GM19438 (cell line): ENCODE measurements around the gene PARD3.
A peak's percentile ranks its signal among the peaks of the same experiment; 100 is the strongest.

ENCODE experiments used
- ATAC-seq: cut with Tn5 transposase; IDR thresholded peaks from one replicate; pipeline ENCODE4 v1.9.1; 2021; ENCODE audit warnings: low read depth; ENCODE audit not compliant: unreplicated experiment

Gene PARD3

GRCh38 chr10:34137955-34138354 lies 677.1 kb downstream of the PARD3 start:
- no peak for ATAC-seq

- ATAC-seq: no peak
Measured at GRCh38 chr10:34137201-34137600, 677.9 kb downstream of the PARD3 start.

DNA sequence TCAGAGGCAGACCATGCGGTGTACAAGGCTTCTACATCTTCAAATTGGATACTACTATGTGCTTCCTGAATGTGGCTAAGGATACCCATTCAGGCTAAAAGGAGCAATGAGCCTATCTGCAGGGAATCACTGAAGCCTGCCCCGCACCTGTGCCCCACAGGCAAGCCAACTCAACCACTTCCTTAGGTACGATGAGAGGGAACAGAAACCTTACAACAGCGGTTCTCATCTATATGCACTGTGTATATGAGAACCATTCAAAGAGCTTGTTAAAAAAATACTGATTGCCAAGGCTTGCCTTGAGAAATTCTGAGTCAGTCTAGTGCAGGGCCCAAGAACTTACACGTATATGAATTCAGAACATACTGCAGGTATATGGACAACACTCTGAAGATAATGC lies 679.6 kb downstream of the PARD3 start:
- peak; percentile 94 for ATAC-seq

DNA sequence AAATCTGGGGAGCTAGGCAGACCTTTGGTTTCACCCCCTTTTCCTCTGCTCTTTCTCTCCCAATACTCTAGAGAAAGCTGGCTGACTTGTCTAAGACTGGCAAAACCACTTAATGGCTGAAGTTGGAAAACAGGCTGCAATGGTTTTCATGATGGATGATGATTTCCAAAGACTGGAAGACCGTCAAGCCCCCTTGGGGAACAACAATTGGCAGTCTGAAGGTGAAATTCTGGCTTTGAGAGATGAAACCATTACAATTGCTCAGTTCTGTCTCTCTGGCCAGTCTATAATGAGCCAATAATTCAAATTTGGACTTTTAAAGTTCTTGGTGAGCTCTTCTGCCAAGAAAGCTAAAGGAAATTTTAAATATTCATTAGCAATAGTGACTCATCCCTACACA lies 680.5 kb downstream of the PARD3 start:
- ATAC-seq: no peak

DNA sequence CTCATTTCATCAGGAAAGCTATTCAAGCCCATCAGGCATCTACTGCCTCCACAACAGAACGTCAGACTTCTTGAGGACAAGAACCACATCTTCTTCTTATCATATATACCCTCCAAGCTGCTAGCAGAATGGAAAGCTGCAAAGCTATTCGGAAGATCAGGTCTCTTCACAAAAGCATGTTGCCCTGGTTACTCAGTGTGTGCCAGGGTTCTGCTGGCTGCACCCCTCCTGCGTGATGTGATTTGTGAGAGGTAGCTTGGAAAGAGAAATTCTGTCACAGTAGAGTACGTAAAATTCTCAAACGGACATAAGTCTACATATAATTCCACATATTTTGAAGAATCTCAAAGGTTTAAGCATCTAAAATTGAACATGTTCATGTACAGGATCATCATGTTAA lies 681.7 kb downstream of the PARD3 start:
- ATAC-seq: no peak

DNA sequence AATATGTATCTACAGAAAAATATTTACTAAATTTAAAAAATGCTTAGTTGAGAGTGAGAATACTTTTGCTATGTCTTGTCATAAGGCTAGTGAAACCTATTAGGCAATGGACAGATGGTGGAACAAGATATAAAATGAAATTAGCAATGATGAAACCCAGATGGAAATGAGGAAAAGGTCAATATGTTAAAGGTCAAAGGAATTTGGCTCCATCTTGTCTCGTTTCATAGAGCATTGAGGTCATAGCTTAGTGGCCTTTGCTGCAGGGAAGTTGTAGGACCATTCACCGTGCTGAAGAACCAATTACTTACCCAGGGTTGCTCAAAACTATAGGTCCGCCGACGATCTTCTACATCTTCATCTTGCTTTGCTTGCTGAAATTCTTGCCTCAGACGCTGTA lies 683.9 kb downstream of the PARD3 start:
- no peak for ATAC-seq

- no peak for ATAC-seq
Measured at GRCh38 chr10:34127676-34128075, 687.4 kb downstream of the PARD3 start.

DNA sequence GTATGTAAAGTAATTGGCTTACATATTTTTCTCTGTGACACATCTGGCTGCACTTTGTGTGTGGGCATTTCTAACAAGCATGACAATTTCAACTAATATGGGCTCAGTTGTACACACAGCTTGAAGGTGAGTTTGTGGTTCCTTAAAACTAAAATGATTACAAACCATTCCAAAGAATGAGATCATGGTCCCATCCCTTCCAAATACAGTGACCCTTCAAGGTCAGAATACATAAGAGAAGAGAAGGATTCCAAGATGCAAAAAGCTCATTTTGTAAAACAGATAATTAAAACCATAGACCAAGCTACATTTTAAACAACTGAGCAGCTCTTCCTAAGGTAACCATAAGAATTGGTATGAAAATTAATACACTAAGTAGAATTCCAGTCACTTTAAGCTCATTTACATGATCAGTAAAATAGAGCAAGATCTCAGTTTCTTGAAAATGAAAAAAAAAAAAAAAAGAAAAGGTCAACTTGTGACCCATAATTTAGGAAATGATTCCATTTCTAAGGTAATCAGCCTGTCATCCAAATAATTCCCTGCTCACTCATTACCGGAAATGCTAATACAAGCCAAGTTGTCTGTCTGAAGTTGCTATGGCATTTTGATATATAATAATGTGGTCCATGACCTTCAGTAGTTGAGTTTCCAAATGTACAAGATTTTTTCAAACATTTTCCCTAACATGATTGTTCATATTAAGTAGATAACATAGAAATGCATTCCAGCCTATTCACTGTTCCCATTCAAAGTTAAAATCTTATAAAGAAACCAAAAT lies 688.5 kb downstream of the PARD3 start:
- no peak for ATAC-seq

GRCh38 chr10:34125702-34126101 lies 689.4 kb downstream of the PARD3 start:
- ATAC-seq: no peak

DNA sequence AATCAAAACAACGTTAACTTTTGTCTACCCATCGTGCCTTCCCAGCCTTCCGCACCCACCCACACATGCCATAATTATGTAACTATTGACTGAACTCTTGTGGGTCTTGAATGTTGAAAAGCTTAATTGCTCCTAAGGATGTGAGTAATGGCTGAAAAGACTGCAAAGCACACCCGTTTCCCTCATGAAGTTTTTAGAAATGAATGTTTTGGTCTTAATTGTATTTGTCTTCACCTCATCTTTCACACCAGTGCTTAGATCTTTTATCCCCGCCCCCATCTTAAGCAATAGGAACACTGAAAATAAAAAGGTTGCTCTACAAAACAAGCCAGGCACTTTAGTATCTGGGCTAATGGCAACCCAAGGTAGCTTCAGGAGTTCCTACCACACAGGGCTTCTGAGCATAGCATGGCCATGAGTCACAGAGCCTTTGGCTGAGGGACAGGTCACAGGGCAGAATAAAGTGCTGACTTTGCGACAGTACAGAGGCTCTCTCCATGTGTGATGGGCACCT lies 690.5 kb downstream of the PARD3 start:
- no peak for ATAC-seq

DNA sequence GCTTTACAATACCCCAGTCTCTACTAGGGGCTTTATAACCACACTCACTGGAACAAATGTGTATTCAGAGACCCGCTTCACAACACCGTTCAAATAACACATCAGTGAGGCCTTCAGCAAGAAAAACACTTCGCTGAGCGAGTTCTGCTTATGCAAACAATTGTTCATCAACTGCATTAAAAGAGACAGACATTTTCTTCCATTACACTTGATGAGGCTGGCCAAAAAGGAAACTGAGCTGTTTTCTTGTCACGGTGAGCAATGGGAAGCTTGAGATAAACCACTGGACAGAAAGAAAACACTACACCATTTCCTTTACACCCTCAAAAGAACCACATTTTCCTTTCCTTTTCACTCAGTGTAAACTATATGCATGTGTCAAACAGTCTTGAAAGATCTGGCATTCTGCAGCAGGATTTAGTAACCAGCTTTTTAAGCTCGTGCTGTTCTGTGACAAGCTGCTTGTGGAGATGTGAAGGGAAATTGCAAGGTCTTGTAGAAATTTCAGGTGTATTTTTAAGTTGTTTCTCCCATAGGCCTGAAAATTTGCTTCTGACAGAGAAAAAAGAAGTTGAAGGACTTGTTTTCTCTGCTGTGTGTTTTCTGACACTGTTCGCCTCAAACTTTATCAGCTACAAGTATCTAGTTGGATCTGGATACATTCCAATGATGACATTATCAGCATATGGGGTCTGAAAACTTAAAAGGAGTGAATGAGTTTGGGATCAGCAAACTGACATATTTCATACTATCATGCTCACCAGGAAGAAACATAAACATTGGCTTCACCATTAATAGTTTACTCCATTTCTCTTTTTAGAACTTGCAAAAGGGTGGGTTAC lies 693.1 kb downstream of the PARD3 start:
- ATAC-seq: no peak

GRCh38 chr10:34121125-34121753 lies 693.9 kb downstream of the PARD3 start:
- ATAC-seq: no peak

- no peak for ATAC-seq
Measured at GRCh38 chr10:34119456-34119855, 695.6 kb downstream of the PARD3 start.

DNA sequence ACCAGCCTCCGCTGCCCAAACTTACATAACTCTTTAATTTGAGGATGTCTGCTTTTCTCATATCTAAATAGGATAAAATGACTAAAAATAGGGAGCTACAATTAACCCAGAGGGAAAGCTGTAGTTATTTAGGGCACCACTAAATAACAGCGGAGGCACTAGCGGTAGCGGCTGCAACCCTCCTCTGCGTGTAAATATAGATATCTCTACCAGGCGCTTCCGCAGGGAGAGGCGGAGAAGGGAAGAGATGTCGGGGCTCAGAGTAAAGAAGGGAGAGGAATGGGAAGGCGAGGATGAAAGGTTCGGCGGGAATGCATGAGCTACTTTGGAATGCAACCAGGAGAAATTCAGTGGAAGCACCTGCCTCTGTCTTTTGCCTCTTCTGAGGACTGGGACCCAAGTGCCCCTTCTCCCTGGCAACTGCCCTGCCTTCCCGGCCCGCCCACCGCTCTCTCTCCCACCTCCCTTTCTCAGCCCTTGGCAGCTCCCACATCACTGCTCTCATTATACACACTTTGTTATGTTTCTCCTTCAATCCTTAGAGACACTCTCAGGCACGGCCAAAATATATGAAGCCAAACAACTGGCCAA lies 698.3 kb downstream of the PARD3 start:
- no peak for ATAC-seq

- no peak for ATAC-seq
Measured at GRCh38 chr10:34116220-34116641, 698.9 kb downstream of the PARD3 start.

GRCh38 chr10:34114914-34115313 lies 700.2 kb downstream of the PARD3 start:
- ATAC-seq: no peak

DNA sequence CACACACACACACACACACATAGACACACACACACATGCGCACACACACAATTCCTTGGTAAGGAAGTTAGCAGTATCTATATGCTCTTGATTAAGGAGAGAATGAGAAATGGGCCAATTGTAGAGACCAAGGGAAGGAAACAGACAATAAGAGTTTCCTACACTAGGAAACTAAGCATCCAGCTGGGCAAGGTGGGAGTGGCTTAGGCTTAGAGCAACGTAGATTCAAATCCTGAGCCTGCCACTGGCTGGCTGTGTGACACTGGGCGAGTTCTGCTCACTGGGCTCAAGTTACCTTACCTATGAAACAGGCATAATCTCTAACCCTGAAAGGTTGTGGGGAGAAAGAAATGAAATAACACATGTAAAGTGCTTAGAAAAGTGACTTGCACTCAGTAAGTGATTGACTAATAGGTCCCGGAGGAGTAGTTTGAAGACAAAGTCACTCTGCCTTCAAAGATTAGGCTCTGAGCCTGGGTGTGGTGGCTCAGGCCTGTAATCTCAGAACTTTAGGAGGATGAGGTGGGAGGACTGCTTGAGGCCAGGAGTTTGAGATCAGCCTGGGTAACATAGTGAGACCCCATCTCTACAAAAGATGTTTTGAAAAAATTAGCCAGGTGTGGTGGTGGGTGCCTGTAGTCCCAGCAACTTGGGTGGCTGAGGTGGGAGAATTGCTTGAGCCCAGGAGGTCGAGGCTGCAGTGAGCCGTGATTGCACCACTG lies 701.4 kb downstream of the PARD3 start:
- no peak for ATAC-seq

DNA sequence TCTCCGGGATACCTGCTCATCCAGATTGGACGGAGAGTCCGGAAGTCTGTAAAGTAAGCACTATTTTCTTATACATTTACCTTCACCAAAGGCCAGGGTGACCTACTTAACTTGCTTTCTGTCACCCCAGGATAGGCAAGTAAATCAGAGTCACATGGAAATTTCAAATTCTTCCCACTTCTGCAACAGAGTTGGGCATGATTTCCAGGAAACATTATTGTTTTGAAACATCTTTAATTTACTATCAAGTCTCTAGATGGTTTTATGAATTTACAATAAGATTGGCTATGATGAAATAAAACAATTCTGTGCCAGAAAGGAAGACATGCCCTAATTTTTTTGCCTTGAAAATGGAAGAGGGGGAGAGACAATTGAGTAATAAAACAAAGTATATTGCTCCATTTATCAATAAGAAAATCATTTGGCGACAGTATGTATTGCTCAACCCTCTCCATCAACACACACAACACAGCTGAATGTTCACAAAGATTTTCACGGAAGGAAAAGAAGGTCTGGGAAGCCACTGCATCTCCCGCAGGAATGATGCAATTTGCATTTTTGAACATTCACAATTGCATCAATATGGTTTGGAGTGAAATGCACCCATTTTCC lies 702.8 kb downstream of the PARD3 start:
- no peak for ATAC-seq

- ATAC-seq: no peak
Measured at GRCh38 chr10:34111179-34111578, 703.9 kb downstream of the PARD3 start.
